ENCODE measurements around the gene RPL35. TPM values are rescaled to one million over a fixed set of nuclear protein-coding genes. Genes with fewer than 3 reads are reported as not detected.
A peak's percentile ranks its signal among the peaks of the same experiment; 100 is the strongest.

Gene RPL35
- 1,000 to 10,000 TPM; 1,919 to 1,995 TPM for total RNA-seq

GRCh38 chr9:124861342-124862229, at the start of gene RPL35, which contains the start of gene ARPC5L:
Gene RPL35 (minus strand): TSS chr9:124861957. CDS start chr9:124861912, 45 bp downstream.
Gene ARPC5L (plus strand): TSS chr9:124862130. CDS start chr9:124869291, 7,161 bp downstream.
- peaks cover 57% of the 10 kb centered on the region for H3K36me3 Mint-ChIP-seq (ENCODE audit: low read depth)
- ATAC-seq (replicated peaks) = peak; percentile 97
- no peaks in the 10 kb centered on the region for H3K27me3 Mint-ChIP-seq
- peak within 1 kb of the TSS; percentile 99 for H3K4me3 Mint-ChIP-seq
- H3K9me3 Mint-ChIP-seq = no peaks in the 10 kb centered on the region
- peak within 1 kb of the TSS; percentile 99 for H3K27ac Mint-ChIP-seq
- H3K4me1 Mint-ChIP-seq = peaks cover 19% of the 10 kb centered on the region

- Mint-ChIP-seq H3K4me3 (no peak overlapping the region), H3K9me3 (no peaks in the 10 kb centered on the region), H3K36me3 (ENCODE audit: low read depth) (peaks cover 81% of the 10 kb centered on the region), H3K4me1 (no peaks in the 10 kb centered on the region), H3K27me3 (no peaks in the 10 kb centered on the region), H3K27ac (peak overlapping the region; percentile 71)
- no peak for ATAC-seq (replicated peaks)
Measured at GRCh38 chr9:124908098-124908497, 46.3 kb upstream of the RPL35 start.

- H3K36me3 Mint-ChIP-seq (ENCODE audit: low read depth) = peaks cover 80% of the 10 kb centered on the region
Measured at GRCh38 chr9:124906966-124907365, 45.2 kb upstream of the RPL35 start.

GRCh38 chr9:124899845-124900244, 38.1 kb upstream of the RPL35 start:
- no peak overlapping the region for H3K27ac Mint-ChIP-seq
- no peaks in the 10 kb centered on the region for H3K9me3 Mint-ChIP-seq
- H3K4me3 Mint-ChIP-seq = no peak overlapping the region
- H3K27me3 Mint-ChIP-seq = no peaks in the 10 kb centered on the region
- H3K36me3 Mint-ChIP-seq (ENCODE audit: low read depth) = peaks cover 78% of the 10 kb centered on the region
- ATAC-seq (replicated peaks) = no peak
- peaks cover 7% of the 10 kb centered on the region for H3K4me1 Mint-ChIP-seq

More at GRCh38 chr9:124906966-124907365, 45.2 kb upstream of the RPL35 start:
- no peaks in the 10 kb centered on the region for H3K9me3 Mint-ChIP-seq
- no peaks in the 10 kb centered on the region for H3K27me3 Mint-ChIP-seq
- H3K4me1 Mint-ChIP-seq = no peaks in the 10 kb centered on the region
- no peak overlapping the region for H3K27ac Mint-ChIP-seq
- H3K4me3 Mint-ChIP-seq = no peak overlapping the region
- ATAC-seq (replicated peaks) = no peak

DNA sequence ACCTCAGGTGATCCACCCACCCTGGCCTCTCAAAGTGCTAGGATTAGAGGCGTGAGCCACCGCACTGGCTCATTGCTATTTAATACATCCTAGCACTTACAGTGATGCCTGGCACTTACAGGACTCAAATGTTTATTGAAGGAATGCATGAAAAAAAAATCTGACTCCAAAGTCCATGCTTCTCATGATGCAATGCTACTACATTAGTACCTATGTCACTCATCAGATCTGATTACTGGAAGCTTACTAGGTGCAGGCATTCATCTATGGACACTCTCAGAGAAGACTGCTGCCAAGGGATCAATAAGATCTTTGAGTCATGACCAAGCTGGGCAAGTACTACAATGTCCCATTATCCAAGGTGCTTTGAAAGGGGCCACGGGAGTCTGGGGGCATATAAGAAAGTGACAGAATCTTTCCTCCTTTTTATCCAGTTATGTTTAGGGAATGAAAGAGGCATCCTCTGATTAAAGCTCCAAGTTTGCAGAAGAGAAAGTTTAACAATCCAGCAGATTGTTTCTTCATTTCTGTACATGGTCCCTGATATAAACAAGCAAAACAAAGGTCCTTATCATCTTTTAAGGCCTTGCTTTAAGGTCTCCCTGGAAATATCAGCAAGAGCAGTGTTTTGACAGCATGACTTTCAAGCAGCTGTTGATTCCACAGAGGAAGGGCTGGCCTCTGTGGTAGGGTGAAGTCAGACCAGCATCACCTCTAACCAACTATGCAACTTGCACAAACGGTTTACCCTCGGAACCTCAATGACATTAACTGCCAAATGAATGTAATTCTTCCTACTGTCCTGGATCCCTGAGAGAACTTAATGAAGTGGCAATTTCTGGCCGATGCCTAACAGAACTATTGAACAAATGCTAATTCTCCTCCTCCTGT, 36.1 kb upstream of the RPL35 start:
- Mint-ChIP-seq H3K27ac (no peak overlapping the region), H3K36me3 (ENCODE audit: low read depth) (peaks cover 83% of the 10 kb centered on the region)

GRCh38 chr9:124894741-124895170, 33.0 kb upstream of the RPL35 start:
- H3K27ac Mint-ChIP-seq = peak overlapping the region; percentile 5

More for the DNA sequence above, 36.1 kb upstream of the RPL35 start:
- Mint-ChIP-seq H3K27me3 (no peaks in the 10 kb centered on the region), H3K4me1 (peaks cover 10% of the 10 kb centered on the region), H3K9me3 (no peaks in the 10 kb centered on the region), H3K4me3 (no peak overlapping the region)
- no peak for ATAC-seq (replicated peaks)

DNA sequence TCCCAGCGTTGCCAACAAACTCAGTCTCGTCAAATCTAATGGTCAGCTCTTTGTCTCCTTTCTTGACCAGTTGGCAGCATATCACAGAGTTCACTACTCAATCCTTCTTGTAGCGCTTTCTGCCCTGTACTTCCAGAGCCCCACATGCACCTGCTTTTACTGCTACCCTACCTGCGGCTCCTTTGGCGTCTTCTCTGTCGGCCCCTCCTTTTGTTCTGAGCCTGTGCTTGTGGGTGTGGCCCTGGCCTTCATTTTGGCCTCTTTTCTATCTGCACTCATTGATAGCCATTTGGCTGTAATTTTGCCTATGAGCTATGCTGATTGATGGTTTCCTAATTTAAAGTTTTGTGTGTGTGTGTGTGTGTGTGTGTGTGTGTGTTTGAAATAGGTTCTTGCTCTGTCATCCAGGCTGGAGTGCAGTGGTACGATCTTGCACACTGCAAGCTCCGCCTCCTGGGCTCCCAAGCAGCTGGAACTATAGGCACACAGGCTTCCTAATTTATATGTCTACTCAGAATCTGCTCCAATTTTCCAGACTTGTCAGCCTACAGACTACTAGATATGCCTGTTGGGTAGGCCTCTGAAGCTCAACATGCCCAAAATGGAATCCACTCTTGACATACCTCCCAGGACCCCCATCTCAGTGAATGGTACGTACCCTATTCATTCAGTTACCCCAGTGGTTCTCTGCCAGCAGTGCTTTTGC, 32.4 kb upstream of the RPL35 start:
- Mint-ChIP-seq H3K27me3 (no peaks in the 10 kb centered on the region), H3K9me3 (no peaks in the 10 kb centered on the region), H3K4me1 (peaks cover 10% of the 10 kb centered on the region), H3K27ac (peak overlapping the region; percentile 5), H3K4me3 (no peak overlapping the region), H3K36me3 (ENCODE audit: low read depth) (peaks cover 93% of the 10 kb centered on the region)
- no peak for ATAC-seq (replicated peaks)

More at GRCh38 chr9:124894741-124895170, 33.0 kb upstream of the RPL35 start:
- Mint-ChIP-seq H3K4me3 (no peak overlapping the region), H3K4me1 (peaks cover 10% of the 10 kb centered on the region), H3K9me3 (no peaks in the 10 kb centered on the region), H3K36me3 (ENCODE audit: low read depth) (peaks cover 93% of the 10 kb centered on the region), H3K27me3 (no peaks in the 10 kb centered on the region)
- peak; percentile 31 for ATAC-seq (replicated peaks)

DNA sequence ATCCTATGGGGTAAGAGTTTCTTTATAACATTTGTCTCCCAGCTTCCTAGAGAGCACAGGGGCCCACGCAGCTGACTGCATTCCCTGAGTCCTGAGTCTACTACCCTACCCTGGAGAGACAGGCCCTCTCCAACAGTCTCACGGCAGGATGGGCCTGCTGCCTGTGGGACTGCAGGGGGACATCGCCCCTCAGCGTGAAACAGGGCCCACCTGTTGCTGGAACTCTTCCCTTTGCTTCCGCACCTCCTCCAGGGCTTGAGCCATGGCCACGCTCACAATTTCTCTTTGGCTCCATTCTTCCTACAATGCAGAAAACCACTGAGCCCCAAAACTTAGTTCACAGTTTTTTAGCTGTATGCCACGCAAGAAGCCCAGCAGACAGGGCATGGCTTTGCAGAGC, 28.4 kb upstream of the RPL35 start:
- no peak overlapping the region for H3K27ac Mint-ChIP-seq
- H3K4me1 Mint-ChIP-seq = peaks cover 6% of the 10 kb centered on the region
- H3K4me3 Mint-ChIP-seq = no peak overlapping the region
- H3K27me3 Mint-ChIP-seq = no peaks in the 10 kb centered on the region
- ATAC-seq (replicated peaks) = no peak
- no peaks in the 10 kb centered on the region for H3K9me3 Mint-ChIP-seq
- peaks cover 93% of the 10 kb centered on the region for H3K36me3 Mint-ChIP-seq (ENCODE audit: low read depth)

- no peak for ATAC-seq (replicated peaks)
- Mint-ChIP-seq H3K4me3 (no peak overlapping the region), H3K9me3 (no peaks in the 10 kb centered on the region), H3K4me1 (no peaks in the 10 kb centered on the region), H3K27me3 (no peaks in the 10 kb centered on the region), H3K27ac (no peak overlapping the region), H3K36me3 (ENCODE audit: low read depth) (peaks cover 93% of the 10 kb centered on the region)
Measured at GRCh38 chr9:124889006-124889405, 27.2 kb upstream of the RPL35 start.

DNA sequence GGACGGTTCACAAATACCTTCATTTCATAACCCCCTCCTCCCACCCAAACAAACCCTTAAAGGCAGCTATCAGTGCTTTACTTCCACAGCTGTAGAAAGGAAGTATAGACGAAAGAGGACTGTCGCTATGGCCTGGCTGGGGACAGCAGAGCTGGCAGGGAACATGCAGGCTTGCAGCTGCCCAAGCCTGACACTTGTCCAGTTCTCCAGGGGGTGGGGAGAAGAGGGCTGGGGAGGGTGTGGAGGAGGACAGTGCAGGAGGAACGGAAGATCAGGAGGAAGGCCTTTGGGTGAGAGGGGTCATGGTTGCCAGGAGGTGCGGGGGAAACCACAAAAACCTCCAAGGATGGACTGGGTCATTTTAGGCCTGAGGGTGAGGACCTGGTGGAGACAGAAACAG, 26.1 kb upstream of the RPL35 start:
- no peak for ATAC-seq (replicated peaks)
- Mint-ChIP-seq H3K27me3 (no peaks in the 10 kb centered on the region), H3K27ac (no peak overlapping the region), H3K36me3 (ENCODE audit: low read depth) (peaks cover 93% of the 10 kb centered on the region), H3K9me3 (no peaks in the 10 kb centered on the region), H3K4me1 (no peaks in the 10 kb centered on the region), H3K4me3 (no peak overlapping the region)

GRCh38 chr9:124886866-124887492, 25.2 kb upstream of the RPL35 start:
- H3K4me3 Mint-ChIP-seq = no peak overlapping the region
- no peak for ATAC-seq (replicated peaks)
- H3K4me1 Mint-ChIP-seq = no peaks in the 10 kb centered on the region
- H3K27ac Mint-ChIP-seq = no peak overlapping the region
- peaks cover 90% of the 10 kb centered on the region for H3K36me3 Mint-ChIP-seq (ENCODE audit: low read depth)
- no peaks in the 10 kb centered on the region for H3K9me3 Mint-ChIP-seq
- no peaks in the 10 kb centered on the region for H3K27me3 Mint-ChIP-seq

DNA sequence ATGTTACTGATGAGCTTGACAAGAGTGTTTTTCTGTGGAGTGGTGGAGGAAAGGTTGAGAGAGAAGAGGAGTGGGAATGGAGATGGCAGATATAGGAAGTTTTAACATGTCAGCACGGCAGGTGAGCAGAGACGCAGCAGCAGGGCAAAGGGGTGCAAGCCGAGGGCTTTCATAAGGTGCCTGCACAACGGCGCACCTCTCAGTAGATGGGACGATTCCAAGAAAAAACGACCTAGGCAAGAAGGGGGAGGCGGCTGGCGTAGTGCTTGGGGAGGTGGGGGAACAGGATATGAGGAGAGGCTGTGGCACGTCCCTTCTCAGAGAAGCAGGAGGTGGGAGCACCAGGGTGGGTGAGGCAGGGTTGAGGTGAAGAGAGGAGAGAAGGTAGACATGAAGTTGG, 24.7 kb upstream of the RPL35 start:
- Mint-ChIP-seq H3K27me3 (no peaks in the 10 kb centered on the region), H3K27ac (no peak overlapping the region), H3K4me1 (no peaks in the 10 kb centered on the region), H3K36me3 (ENCODE audit: low read depth) (peaks cover 90% of the 10 kb centered on the region), H3K4me3 (no peak overlapping the region), H3K9me3 (no peaks in the 10 kb centered on the region)
- ATAC-seq (replicated peaks) = no peak

- Mint-ChIP-seq H3K27ac (no peak overlapping the region), H3K36me3 (ENCODE audit: low read depth) (peaks cover 85% of the 10 kb centered on the region), H3K4me1 (no peaks in the 10 kb centered on the region), H3K9me3 (no peaks in the 10 kb centered on the region), H3K4me3 (no peak overlapping the region), H3K27me3 (no peaks in the 10 kb centered on the region)
- ATAC-seq (replicated peaks) = no peak
Measured at GRCh38 chr9:124885551-124885950, 23.8 kb upstream of the RPL35 start.

- Mint-ChIP-seq H3K36me3 (ENCODE audit: low read depth) (peaks cover 80% of the 10 kb centered on the region), H3K4me1 (no peaks in the 10 kb centered on the region), H3K9me3 (no peaks in the 10 kb centered on the region), H3K27ac (no peak overlapping the region), H3K4me3 (no peak overlapping the region), H3K27me3 (no peaks in the 10 kb centered on the region)
- ATAC-seq (replicated peaks) = no peak
Measured at GRCh38 chr9:124884376-124884775, 22.6 kb upstream of the RPL35 start.
